ENCODE measurements around the gene ZNHIT6. TPM values are rescaled to one million over a fixed set of nuclear protein-coding genes. Genes with fewer than 3 reads are reported as not detected.

Gene ZNHIT6
- total and polyA plus RNA-seq, 10 of the 15 experiments (the other 5 are each of a cell fraction or from before 2014, with no cell fraction given), result 12.8 to 32.0 (median 18.8) TPM

GRCh38 chr1:85697895-85698294 is 10.3 kb downstream of the ZNHIT6 start:
- Histone ChIP-seq H3K4me2 (ENCODE audit: control insufficient read depth, insufficient read depth) (no peak overlapping the region), H3K36me3 (ENCODE audit: control insufficient read depth in 2 of 2, insufficient read depth in 2 of 2, low read length in 1 of 2) (peaks cover 0 to 4% of the 10 kb centered on the region in 2 experiments; a peak in 3 of 4 replicates), H3K4me1 (ENCODE audit: control insufficient read depth, insufficient read depth, low read length) (no peaks in the 10 kb centered on the region), H3K79me2 (ENCODE audit: control insufficient read depth, insufficient read depth, low read length) (peaks cover 3% of the 10 kb centered on the region), H4K20me1 (ENCODE audit: control insufficient read depth, insufficient read depth) (no peaks in the 10 kb centered on the region), H3K27ac (ENCODE audit: control insufficient read depth, insufficient read depth) (no peak overlapping the region), H3K9ac (ENCODE audit: control insufficient read depth, insufficient read depth, low read length) (no peak overlapping the region), H3K9me3 (replicated peaks; ENCODE audit: control insufficient read depth, insufficient read depth, low read length) (no peaks in the 10 kb centered on the region; the same call in 2 of the 3 replicates), H3K27me3 (replicated peaks in 1 of 2; ENCODE audit: control insufficient read depth in 2 of 2, insufficient read depth in 2 of 2, low read length in 1 of 2) (no peaks in the 10 kb centered on the region), H2AFZ (ENCODE audit: control insufficient read depth, low read depth, low read length) (no peak overlapping the region), H3K4me3 (no peak overlapping the region)
- no peak for TF ChIP-seq RB1 (IDR thresholded peaks at IDR 0.05; ENCODE audit: borderline replicate concordance)
- TF ChIP-seq USF2 (IDR thresholded peaks at IDR 0.05; ENCODE audit: borderline replicate concordance, low read depth, low read length), result no peak
- no peak for TF ChIP-seq USF1 (IDR thresholded peaks at IDR 0.05; ENCODE audit: borderline replicate concordance, extremely low read length, insufficient read depth, low read depth, low read length)
- no peak for TF ChIP-seq BHLHE40 (IDR thresholded peaks at IDR 0.05; ENCODE audit: borderline replicate concordance in 1 of 2, low read depth in 2 of 2, low read length in 1 of 2)
- TF ChIP-seq SUZ12 (IDR thresholded peaks at IDR 0.05; ENCODE audit: unreplicated experiment), result no peak
- no peak for TF ChIP-seq TBL1XR1 (IDR thresholded peaks at IDR 0.05; ENCODE audit: low read depth, low read length)
- TF ChIP-seq SREBF1 (IDR thresholded peaks at IDR 0.05; ENCODE audit: low read length), result no peak
- TF ChIP-seq POLR2AphosphoS5 (IDR thresholded peaks at IDR 0.05; ENCODE audit: low read length), result no peak
- TF ChIP-seq ZBTB33 (IDR thresholded peaks at IDR 0.05), result no peak
- TF ChIP-seq CBX5 (IDR thresholded peaks at IDR 0.05; ENCODE audit: low read depth), result no peak
- no peak for TF ChIP-seq HSF1 (IDR thresholded peaks at IDR 0.05; ENCODE audit: low read depth, low read length)
- TF ChIP-seq, protein P1, sequence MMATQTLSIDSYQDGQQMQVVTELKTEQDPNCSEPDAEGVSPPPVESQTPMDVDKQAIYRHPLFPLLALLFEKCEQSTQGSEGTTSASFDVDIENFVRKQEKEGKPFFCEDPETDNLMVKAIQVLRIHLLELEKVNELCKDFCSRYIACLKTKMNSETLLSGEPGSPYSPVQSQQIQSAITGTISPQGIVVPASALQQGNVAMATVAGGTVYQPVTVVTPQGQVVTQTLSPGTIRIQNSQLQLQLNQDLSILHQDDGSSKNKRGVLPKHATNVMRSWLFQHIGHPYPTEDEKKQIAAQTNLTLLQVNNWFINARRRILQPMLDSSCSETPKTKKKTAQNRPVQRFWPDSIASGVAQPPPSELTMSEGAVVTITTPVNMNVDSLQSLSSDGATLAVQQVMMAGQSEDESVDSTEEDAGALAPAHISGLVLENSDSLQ (IDR thresholded peaks at IDR 0.05), result no peak
- no TSS peak for BruUV-seq (replicated peaks)
- ChIA-PET RAD21 (ENCODE audit: unreplicated experiment) (interaction anchor here (0.6 kb wide), 1 partner anchor 36 kb away, joined by 3 read pairs; no protein-coding TSS in a partner anchor), SMC1A (ENCODE audit: uncharacterized antibody, unreplicated experiment) (interaction anchor here (1.0 kb wide), 1 partner anchor 22 kb away, joined by 3 read pairs; no protein-coding TSS in a partner anchor), CTCF (no interaction called here), POLR2A (interaction anchor here (1.1 kb wide), 1 partner anchor 9 kb away, joined by 3 read pairs; no protein-coding TSS in a partner anchor)
- FAIRE-seq, result peak; percentile 66
- in situ Hi-C loops (cut with MboI) (loop anchor here (10.0 kb wide), 1 partner anchor 393 kb away; no protein-coding TSS in a partner anchor), intact Hi-C loops (cut with micrococcal nuclease; ENCODE audit: unreplicated experiment) (loop anchor here (10.0 kb wide), 1 partner anchor 393 kb away; no protein-coding TSS in a partner anchor)
- no peak for ATAC-seq
- no peak for DNase-seq (ENCODE audit: low read depth, low spot score)

All from GM12878 (cell line).